Naive thymus-derived CD8-positive, alpha-beta T cell (primary cell): Measurements from ENCODE around the gene PRDM10. TPM values are rescaled to one million over a fixed set of nuclear protein-coding genes. Genes with fewer than 3 reads are reported as not detected.
A peak's percentile ranks its signal among the peaks of the same experiment; 100 is the strongest.

Source experiments
- ATAC-seq, 2 donors: fragments of 150-1000 bp; cut with Tn5 transposase in 1 of 2; sonication (Bioruptor Pico), chemical (Tn5 transposase) in 1 of 2; 1 replicate in 1 of 2; 2 replicates in 1 of 2; pipeline ENCODE4 v1.10.0; 2021; ENCODE audit warnings: mild to moderate bottlenecking in 2 of 2, moderate library complexity in 2 of 2
- POLR2A ChIA-PET: fragments of 350-600 bp; sonication (Branson Sonifier 250); formaldehyde crosslinking; loops from one replicate; lab custom pipeline; 2021; ENCODE audit warnings: antibody characterized with exemption; lab: Charles Lee
- DNase-seq, 10 donors: peaks; one replicate each; pipeline versions ENCODE4 v3.0.0 to v3.0.0-alpha.2; 2020 to 2022
- H3K27ac Mint-ChIP-seq, 10 donors: one replicate each; pipeline ENCODE4 v1.8.0; 2020 to 2022; ENCODE audit warnings: mild to moderate bottlenecking in 10 of 10, mixed read lengths in 10 of 10, moderate library complexity in 4 of 10, inconsistent platforms in 1 of 10
- H3K27me3 Mint-ChIP-seq, 5 donors: one replicate each; pipeline ENCODE4 v1.8.0; 2021 to 2022; ENCODE audit warnings: mixed read lengths in 5 of 5
- H3K36me3 Mint-ChIP-seq, 3 donors: one replicate each; pipeline ENCODE4 v1.8.0; 2020 to 2022; ENCODE audit warnings: mixed read lengths in 3 of 3, mild to moderate bottlenecking in 2 of 3, inconsistent platforms in 1 of 3
- H3K4me1 Mint-ChIP-seq, 4 donors: one replicate each; pipeline ENCODE4 v1.8.0; 2021 to 2022; ENCODE audit warnings: mixed read lengths in 4 of 4
- H3K4me3 Mint-ChIP-seq, 10 donors: one replicate each; pipeline ENCODE4 v1.8.0; 2020 to 2022; ENCODE audit warnings: mild to moderate bottlenecking in 10 of 10, mixed read lengths in 10 of 10, moderate library complexity in 6 of 10, inconsistent platforms in 1 of 10
- H3K9me3 Mint-ChIP-seq, 9 donors: one replicate each; pipeline ENCODE4 v1.8.0; 2020 to 2022; ENCODE audit warnings: mixed read lengths in 9 of 9, mild to moderate bottlenecking in 3 of 9, inconsistent platforms in 1 of 9, moderate library complexity in 1 of 9
- polyA plus RNA-seq, 3 donors: library from polyadenylated mRNA; unstranded; fragments of 300-500 nt; fragmentation: Illumina TruSeq; gene quantifications; one replicate each; pipeline ENCODE4 v1.2.3, GENCODE V29; 2021
- total RNA-seq, 8 experiments: library from RNA in 2 of 8; stranded (reverse) in 2 of 8; gene quantifications; one replicate each; pipeline ENCODE4 v1.2.3 and lab custom pipeline; 2021 to 2026

The PRDM10 gene
- total and polyA plus RNA-seq, 5 experiments from 2014 or later: 0.87 to 16.5 (median 3.7) TPM

DNA sequence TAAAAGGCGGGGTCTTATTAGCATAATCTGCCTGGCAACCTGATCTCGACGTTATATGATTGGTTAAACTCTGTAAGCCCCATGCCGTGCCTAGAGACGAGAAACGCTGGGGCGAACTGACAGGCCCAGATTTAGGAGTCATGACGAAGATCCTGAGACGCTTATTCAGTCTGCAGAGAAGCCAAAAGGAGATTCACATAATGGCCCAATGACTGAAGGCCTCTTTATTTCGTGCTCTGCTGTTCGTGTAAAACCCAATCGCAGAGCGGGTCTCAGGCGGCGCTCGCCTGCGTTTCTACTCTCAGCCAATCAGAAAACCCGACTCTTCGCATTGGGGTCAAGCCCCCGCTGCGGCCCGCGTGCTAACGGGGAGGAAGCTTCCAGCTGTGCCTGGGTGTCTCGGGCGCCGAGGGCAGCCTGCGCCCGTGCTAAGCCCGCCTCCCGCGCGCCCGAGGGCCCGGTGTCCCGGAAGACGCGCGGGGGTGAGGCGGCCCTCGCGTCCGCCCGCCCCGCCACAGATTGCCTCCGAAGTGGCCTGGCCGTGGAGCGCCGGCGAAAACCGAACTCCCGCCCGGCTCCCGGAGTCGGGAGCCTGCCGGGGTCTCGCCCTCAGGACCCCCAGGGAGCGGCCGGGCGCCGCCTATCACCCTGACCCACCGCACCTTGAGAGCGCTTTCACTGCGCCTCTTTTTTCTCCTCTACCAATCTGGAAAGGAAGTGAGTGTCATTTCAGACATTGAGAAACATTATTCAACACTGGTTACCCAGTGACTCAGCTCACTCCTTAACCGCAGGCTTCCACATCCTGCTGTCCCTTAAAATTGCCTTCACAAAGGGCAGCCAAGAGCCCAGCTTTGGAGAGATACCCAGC, 446 bp upstream of the PRDM10 start:
- Mint-ChIP-seq H3K27ac (peak overlapping the region; percentile 99 to 100 (median 100)), H3K9me3 (no peaks in the 10 kb centered on the region), H3K27me3 (peaks cover 0 to 2% (median 0%) of the 10 kb centered on the region in 5 donors), H3K4me1 (peaks cover 11 to 49% (median 36%) of the 10 kb centered on the region in 4 donors), H3K36me3 (no peaks in the 10 kb centered on the region), H3K4me3 (peak overlapping the region; percentile 94 to 100 (median 99))
- peak; percentile 75 to 81 for ATAC-seq
- POLR2A ChIA-PET: interaction anchor here (0.6 to 5.6 kb wide), 22 partner anchors 10 to 313 kb away, joined by 3 to 62 read pairs (median 4); partner anchors contain the start of genes APLP2, NFRKB and TMEM45B
- peak in 9 of 10 donors; percentile 74 to 97 (median 90) for DNase-seq

DNA sequence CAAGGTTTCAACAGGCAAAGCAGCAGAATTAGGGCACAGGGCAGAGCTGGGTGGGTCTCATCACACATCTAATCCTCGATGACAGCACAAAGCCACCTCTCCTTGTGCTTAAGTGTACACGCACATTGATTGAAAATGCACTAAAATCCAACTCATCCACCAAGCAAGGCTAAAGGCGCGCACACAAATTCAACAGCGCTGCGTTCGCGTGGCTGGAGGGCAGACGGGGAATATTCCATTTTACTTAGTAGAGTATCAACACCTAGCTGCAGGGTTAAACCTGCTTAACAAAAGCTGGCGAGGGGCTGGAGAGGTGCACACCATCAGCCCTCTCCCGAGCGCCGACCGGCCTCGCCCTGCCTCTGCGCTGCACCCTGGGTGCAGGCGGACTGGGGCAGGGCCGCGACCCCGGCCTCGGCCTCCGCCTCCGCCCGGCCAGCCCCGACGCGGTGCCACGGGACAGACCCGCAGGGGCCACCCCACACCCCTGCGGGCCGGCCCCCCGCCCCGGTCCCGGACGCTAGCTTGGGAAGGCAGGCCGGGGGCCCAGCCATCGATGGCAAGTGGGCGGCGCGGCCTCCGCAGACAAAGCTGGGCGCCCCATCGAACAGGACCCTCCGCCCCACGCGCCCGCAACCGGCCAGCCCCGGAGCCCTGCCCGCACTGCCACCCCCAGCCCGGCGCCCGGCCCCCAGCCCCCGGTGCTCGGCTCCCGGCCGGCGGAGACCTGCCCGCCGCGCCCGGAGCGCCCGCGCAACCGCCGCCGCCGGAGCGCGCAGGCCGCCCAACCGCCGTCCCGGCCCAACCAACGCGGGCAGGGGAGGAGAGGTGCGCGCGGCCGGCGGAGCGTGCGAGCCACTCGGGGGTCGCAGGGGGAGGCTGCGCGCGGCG, 929 bp downstream of the PRDM10 start:
- H3K27me3 Mint-ChIP-seq: no peaks in the 10 kb centered on the region
- H3K4me3 Mint-ChIP-seq: peak overlapping the region; percentile 81 to 100 (median 95)

GRCh38 chr11:130000552-130001176, 2.0 kb downstream of the PRDM10 start:
- DNase-seq (no peak), ATAC-seq (no peak)
- Mint-ChIP-seq H3K4me3 (peak overlapping the region; percentile 81 to 97 (median 92)), H3K36me3 (peaks cover 0 to 13% (median 6%) of the 10 kb centered on the region in 3 donors), H3K4me1 (peaks cover 16 to 64% (median 46%) of the 10 kb centered on the region in 4 donors), H3K27me3 (no peaks in the 10 kb centered on the region), H3K27ac (peak overlapping the region in 9 of 10 donors; percentile 83 to 98 (median 95)), H3K9me3 (no peaks in the 10 kb centered on the region)
- POLR2A ChIA-PET: interaction anchor here (0.6 to 5.6 kb wide), 5 partner anchors 9 to 187 kb away, joined by 3 to 62 read pairs (median 3); partner anchors contain the start of gene APLP2

More for the DNA sequence above, 929 bp downstream of the PRDM10 start:
- H3K36me3 Mint-ChIP-seq: peaks cover 0 to 4% (median 2%) of the 10 kb centered on the region in 3 donors
- H3K4me1 Mint-ChIP-seq: peaks cover 11 to 56% (median 40%) of the 10 kb centered on the region in 4 donors
- no peaks in the 10 kb centered on the region for H3K9me3 Mint-ChIP-seq
- peak overlapping the region; percentile 92 to 100 (median 96) for H3K27ac Mint-ChIP-seq
- peak; percentile 14 to 24 for ATAC-seq
- POLR2A ChIA-PET: interaction anchor here (0.5 to 5.6 kb wide), 13 partner anchors 10 to 339 kb away, joined by 3 to 62 read pairs (median 6); partner anchors contain the start of genes APLP2 and NFRKB
- DNase-seq: peak in 7 of 10 donors; percentile 12 to 52 (median 37)

- Mint-ChIP-seq H3K27ac (peak overlapping the region in 3 of 10 donors; percentile 17 to 36 (median 19)), H3K9me3 (no peaks in the 10 kb centered on the region), H3K4me3 (peak overlapping the region in 1 of 10 donors; percentile 1), H3K36me3 (peaks cover 0 to 20% (median 6%) of the 10 kb centered on the region in 3 donors), H3K27me3 (no peaks in the 10 kb centered on the region), H3K4me1 (peaks cover 19 to 59% (median 44%) of the 10 kb centered on the region in 4 donors)
- POLR2A ChIA-PET: interaction anchor here (0.7 kb wide), 1 partner anchor 807 kb away, joined by 4 read pairs; the partner anchor contains the start of gene ARHGAP32
- ATAC-seq (no peak), DNase-seq (no peak)
Observed at GRCh38 chr11:129999407-129999806, 3.2 kb downstream of the PRDM10 start.

DNA sequence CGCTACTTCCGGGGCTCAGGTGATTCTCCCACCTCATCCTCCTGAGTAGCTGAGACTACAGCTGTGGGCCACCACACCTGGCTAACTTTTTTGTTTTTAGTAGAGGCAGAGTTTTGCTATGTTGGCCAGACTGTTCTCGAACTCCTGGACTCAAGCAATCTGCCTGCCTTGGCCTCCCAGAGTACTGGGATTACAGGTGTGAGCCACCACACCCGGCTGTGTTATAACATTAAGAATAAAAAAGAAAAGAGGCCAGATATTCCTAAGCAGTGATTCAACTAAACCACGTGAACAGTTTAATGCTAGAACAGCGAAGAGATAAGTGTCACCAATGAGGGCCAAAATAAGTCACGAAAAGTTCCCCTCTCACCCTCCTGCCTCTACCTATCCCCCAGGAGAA, 3.7 kb downstream of the PRDM10 start:
- Mint-ChIP-seq H3K27ac (peak overlapping the region in 5 of 10 donors; percentile 17 to 49 (median 36)), H3K27me3 (no peaks in the 10 kb centered on the region), H3K4me1 (peaks cover 19 to 56% (median 42%) of the 10 kb centered on the region in 4 donors), H3K4me3 (no peak overlapping the region), H3K9me3 (no peaks in the 10 kb centered on the region), H3K36me3 (peaks cover 0 to 20% (median 6%) of the 10 kb centered on the region in 3 donors)
- POLR2A ChIA-PET: interaction anchor here (0.7 kb wide), 1 partner anchor 807 kb away, joined by 4 read pairs; the partner anchor contains the start of gene ARHGAP32
- ATAC-seq (no peak), DNase-seq (no peak)

DNA sequence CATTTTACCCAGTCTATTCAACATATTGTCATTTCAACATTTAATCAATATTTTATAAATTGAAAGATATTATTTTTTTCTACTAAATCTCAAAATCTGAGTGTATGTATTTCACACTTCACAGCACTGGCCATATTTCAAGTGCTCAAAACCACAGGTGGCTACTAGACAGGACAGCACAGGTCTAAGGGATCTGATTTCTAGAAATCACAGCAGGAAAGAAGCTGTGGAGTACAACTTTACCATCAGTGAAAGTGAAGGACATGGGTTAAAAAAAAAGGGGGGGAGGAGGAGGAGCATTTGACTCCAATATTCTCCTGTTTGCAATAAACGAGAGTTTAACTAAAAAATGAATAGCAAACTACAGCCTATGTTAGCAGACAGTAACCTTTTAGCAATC, 4.5 kb downstream of the PRDM10 start:
- H3K9me3 Mint-ChIP-seq: no peaks in the 10 kb centered on the region
- POLR2A ChIA-PET: no interaction called here
- no peak for DNase-seq
- H3K27me3 Mint-ChIP-seq: no peaks in the 10 kb centered on the region
- H3K4me3 Mint-ChIP-seq: no peak overlapping the region
- peaks cover 0 to 20% (median 6%) of the 10 kb centered on the region in 3 donors for H3K36me3 Mint-ChIP-seq
- no peak for ATAC-seq
- no peak overlapping the region for H3K27ac Mint-ChIP-seq
- peaks cover 14 to 56% (median 37%) of the 10 kb centered on the region in 4 donors for H3K4me1 Mint-ChIP-seq

GRCh38 chr11:129997513-129997912, 5.1 kb downstream of the PRDM10 start:
- Mint-ChIP-seq H3K36me3 (peaks cover 0 to 20% (median 6%) of the 10 kb centered on the region in 3 donors), H3K27ac (no peak overlapping the region), H3K9me3 (no peaks in the 10 kb centered on the region), H3K4me3 (no peak overlapping the region), H3K27me3 (no peaks in the 10 kb centered on the region), H3K4me1 (peaks cover 14 to 59% (median 37%) of the 10 kb centered on the region in 4 donors)
- DNase-seq (no peak), ATAC-seq (no peak)
- POLR2A ChIA-PET: no interaction called here

- ATAC-seq (no peak), DNase-seq (no peak)
- H3K9me3 Mint-ChIP-seq: no peaks in the 10 kb centered on the region
- peaks cover 0 to 20% (median 6%) of the 10 kb centered on the region in 3 donors for H3K36me3 Mint-ChIP-seq
- no peaks in the 10 kb centered on the region for H3K27me3 Mint-ChIP-seq
- H3K4me1 Mint-ChIP-seq: peaks cover 14 to 61% (median 36%) of the 10 kb centered on the region in 4 donors
- peak overlapping the region in 3 of 10 donors; percentile 51 to 66 (median 56) for H3K27ac Mint-ChIP-seq
- no peak overlapping the region for H3K4me3 Mint-ChIP-seq
- POLR2A ChIA-PET: no interaction called here
Observed at GRCh38 chr11:129996113-129996870, 6.3 kb downstream of the PRDM10 start.

DNA sequence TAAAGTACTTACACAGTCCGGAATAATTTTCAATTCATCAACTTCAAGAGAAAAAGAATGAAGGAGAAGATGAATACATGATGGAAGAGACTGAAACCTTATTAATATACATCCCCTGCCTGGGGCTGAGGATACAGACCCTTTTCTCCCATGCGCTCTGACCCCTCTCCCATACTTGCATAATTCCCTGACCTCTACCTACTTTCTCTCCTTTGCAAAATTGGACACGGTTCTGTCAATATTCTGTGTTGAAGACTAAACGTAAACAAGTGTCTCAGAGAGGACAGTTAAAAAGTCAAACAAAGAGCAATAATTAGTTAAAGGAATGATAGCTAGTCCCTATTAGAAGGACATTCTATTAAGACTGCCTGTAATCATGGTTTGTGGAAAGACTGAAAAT, 7.5 kb downstream of the PRDM10 start:
- Mint-ChIP-seq H3K27me3 (no peaks in the 10 kb centered on the region), H3K4me3 (no peak overlapping the region), H3K9me3 (no peaks in the 10 kb centered on the region), H3K4me1 (peaks cover 11 to 49% (median 27%) of the 10 kb centered on the region in 4 donors), H3K36me3 (peaks cover 0 to 20% (median 6%) of the 10 kb centered on the region in 3 donors), H3K27ac (no peak overlapping the region)
- ATAC-seq (no peak), DNase-seq (no peak)
- POLR2A ChIA-PET: interaction anchor here (0.7 kb wide), 1 partner anchor 181 kb away, joined by 3 read pairs; no protein-coding TSS in a partner anchor

GRCh38 chr11:129992161-129992944, 10.3 kb downstream of the PRDM10 start:
- Mint-ChIP-seq H3K4me1 (peaks cover 10 to 33% (median 13%) of the 10 kb centered on the region in 4 donors), H3K27ac (peak overlapping the region in 2 of 10 donors; percentile 34 to 47), H3K36me3 (peaks cover under 1 to 20% (median 6%) of the 10 kb centered on the region in 3 donors), H3K27me3 (no peaks in the 10 kb centered on the region), H3K4me3 (no peak overlapping the region), H3K9me3 (no peaks in the 10 kb centered on the region)
- ATAC-seq (peak; percentile 83), DNase-seq (peak in 9 of 10 donors; percentile 15 to 71 (median 33))
- POLR2A ChIA-PET: interaction anchor here (3.7 kb wide), 1 partner anchor 10 kb away, joined by 22 read pairs; the partner anchor contains the start of gene PRDM10
